ENCODE measurements around the gene MATN3.

GRCh38 chr2:20005067-20005627 lies 7.3 kb downstream of the MATN3 start:
- TF ChIP-seq, protein P1, sequence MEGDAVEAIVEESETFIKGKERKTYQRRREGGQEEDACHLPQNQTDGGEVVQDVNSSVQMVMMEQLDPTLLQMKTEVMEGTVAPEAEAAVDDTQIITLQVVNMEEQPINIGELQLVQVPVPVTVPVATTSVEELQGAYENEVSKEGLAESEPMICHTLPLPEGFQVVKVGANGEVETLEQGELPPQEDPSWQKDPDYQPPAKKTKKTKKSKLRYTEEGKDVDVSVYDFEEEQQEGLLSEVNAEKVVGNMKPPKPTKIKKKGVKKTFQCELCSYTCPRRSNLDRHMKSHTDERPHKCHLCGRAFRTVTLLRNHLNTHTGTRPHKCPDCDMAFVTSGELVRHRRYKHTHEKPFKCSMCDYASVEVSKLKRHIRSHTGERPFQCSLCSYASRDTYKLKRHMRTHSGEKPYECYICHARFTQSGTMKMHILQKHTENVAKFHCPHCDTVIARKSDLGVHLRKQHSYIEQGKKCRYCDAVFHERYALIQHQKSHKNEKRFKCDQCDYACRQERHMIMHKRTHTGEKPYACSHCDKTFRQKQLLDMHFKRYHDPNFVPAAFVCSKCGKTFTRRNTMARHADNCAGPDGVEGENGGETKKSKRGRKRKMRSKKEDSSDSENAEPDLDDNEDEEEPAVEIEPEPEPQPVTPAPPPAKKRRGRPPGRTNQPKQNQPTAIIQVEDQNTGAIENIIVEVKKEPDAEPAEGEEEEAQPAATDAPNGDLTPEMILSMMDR (IDR thresholded peaks at IDR 0.05), result no peak
- TF ChIP-seq EZH2 (IDR thresholded peaks at IDR 0.05), result no peak
